ENCODE measurements around the gene ECE1.
A peak's percentile ranks its signal among the peaks of the same experiment; 100 is the strongest.

ECE1 gene

DNA sequence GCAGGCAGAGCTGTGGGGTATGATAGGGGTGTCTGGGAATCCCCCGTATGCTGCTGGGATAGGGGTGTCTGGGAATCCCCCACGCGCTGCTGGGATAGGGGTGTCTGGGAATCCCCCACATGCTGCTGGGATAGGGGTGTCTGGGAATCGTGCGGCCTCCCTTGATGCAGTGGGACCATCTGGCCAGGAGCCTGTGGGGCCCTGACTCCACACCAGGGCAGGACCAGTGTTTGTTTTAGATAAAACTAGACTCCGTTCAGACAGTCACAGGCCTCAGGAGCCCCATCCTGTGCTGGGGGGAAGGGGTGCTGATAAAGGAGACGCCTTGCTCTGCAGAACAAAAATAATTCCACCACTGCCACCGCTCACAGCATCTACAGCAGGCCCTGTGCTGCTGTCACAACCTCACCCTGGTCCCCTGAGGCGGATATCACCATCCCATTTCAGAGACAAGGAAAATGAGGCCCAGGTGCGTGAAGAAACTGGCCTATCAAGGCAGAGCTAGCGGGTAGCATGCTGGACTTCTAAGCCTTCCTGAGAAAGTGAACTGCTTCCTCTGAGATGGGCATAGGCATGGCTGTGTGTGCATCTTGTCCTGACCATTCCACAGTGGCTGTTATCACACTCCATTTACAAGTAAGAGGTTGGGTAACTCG, 24.0 kb downstream of the ECE1 start:
- no peak for DNase-seq

DNA sequence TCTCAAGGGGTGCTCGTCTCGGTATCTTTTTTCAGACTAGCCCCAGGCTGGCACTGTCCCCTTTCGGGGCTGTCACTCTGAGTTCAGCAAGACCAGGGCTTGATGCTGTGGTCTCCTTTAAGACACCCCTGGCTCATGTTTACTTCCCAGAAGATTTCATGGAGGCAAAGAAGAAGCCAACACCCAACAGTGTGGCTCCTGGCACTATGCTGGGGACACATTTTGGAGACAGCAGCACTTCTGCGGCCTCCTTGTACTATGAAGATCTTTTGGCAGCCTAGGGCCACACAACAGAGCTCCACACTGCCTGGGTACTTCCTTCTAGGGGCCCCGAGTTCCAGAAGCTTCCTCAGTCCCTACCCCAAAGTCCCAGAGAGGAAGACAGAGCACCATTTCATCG, 24.6 kb downstream of the ECE1 start:
- DNase-seq = no peak

DNA sequence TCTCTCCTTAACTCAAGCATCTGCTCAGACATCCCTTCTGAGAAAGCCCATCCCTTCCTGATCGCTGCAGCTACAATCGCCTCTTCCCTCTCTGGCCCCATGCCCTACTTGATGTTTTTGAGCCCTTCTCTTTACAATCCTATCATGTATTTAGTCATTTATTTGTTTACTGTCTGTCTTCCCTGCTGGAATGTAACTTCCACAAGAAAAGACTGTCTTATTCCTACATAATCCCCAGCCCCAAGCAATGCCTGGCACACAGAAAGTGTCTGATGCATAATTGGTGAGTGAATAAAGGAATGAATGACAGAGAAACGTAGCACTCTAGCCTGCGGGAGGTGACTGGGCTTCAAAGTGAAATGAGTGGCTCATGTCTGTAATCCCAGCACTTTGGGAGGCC, 25.4 kb downstream of the ECE1 start:
- DNase-seq = no peak

DNA sequence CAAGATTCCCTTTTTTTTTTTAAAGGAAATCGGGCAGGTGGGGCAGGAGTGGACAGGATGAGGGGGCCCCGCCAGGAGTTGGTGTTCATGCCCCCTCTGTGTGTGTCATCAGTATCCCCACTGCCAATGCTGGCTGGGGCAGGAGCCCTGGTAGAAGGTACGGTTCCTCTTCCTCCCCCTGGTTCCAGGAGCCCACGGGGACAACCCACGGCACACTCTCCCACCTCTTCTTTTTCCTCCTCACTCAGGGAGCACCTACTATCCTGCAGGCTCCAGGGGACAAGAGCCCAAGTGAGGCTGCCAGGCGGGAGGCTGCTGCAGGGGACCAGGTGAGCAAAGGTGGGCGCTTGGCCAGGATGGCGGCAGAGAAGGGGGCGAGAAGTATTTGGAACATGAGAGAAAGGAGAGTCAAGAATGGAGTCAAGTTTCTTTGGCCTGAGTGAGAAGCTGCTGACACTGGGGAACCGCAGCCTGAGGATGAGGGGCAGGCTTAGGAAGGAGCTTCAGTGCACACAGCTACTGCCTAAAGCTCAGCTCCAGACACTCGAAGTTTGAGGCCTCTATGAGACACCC, 26.5 kb downstream of the ECE1 start:
- no peak for DNase-seq

DNA sequence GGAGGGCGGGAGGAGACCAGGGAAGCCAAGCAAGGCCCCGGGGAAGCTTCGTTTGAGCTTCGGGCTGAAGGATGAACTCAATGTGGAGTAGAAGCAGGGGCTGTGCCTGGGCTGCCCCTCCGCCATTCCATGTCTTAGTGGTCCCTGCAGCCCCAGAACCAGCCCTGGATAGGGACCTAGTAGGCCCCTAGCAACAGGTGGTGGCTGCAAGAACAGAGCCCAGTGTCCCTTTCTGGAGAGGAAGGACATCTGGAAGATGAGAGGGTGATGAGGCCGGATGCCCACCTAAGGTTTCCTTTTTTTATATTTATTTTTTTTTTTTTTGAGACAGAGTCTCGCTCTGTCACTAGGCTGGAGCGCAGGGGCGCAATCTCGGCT, 27.2 kb downstream of the ECE1 start:
- no peak for DNase-seq

DNA sequence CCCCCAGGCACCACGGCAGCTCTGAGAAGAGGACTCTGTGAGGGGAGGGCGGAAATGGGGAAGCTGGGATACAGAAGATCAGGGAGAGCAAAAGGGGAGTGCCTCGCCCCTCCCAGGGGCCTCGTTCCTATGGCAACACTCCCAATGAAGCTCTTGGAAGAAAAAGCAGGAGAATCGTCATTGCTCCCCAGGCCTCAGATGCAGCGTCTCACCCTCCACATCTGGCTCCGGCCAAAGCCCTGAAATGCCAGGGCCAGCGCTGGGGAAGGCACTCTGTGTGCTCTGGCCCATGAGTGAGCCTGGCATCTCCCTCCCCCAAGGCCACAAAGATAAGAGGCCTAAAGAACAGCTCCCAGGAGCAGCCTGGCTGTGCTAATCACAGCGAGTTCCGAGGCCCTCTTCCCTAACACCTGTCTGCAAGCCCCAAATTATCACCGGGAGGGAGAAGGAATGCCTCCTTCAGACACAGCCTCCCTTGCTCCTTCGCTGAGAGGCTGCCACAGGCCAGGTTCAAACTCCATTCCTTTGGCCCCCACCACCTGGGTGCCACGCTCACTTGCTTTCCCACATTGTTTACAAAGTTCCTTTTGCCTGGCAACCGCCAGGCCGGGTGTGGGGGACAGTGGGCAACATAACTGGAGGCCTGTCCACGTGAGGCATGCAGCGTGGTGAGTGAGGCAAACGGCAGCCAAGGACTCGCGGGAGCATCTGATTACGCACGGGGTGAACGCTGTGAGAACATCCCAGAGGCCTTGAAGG, 27.8 kb downstream of the ECE1 start:
- DNase-seq = no peak

DNA sequence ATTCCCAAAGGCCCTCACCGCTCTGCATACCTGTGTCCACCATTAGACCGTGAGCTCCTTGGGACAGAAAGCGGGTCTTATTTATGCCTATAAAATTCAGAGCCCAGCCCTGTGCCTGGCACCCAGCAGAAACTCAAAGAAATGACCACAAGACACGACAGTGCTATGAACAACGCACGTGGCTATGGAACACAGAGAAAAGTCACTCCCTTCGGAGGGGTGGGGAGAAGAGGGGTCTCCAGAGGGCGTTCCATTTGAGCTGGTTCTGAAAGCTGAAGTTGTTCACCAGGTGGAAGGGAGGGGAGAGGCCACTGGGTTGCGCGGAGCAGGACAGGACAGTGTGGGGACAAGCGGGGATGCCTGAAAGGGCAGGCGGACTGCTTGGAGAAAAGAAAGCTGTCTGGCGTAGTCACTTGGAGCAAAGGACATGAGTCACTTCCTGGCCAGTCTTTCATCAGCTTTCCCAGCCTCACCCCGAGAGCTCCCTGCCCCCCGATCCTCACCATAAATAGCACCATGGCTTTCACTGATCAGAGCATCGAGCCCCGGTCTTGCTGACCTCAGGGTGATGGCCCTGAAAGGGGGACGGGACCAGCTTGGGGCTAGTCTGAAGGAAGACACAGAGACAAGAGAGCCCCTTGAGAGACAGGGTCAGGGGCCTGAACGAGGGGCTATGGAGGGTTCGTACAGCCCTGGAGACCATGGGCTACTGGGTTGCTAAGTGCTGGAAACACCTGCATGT, 28.5 kb downstream of the ECE1 start:
- no peak for DNase-seq

DNA sequence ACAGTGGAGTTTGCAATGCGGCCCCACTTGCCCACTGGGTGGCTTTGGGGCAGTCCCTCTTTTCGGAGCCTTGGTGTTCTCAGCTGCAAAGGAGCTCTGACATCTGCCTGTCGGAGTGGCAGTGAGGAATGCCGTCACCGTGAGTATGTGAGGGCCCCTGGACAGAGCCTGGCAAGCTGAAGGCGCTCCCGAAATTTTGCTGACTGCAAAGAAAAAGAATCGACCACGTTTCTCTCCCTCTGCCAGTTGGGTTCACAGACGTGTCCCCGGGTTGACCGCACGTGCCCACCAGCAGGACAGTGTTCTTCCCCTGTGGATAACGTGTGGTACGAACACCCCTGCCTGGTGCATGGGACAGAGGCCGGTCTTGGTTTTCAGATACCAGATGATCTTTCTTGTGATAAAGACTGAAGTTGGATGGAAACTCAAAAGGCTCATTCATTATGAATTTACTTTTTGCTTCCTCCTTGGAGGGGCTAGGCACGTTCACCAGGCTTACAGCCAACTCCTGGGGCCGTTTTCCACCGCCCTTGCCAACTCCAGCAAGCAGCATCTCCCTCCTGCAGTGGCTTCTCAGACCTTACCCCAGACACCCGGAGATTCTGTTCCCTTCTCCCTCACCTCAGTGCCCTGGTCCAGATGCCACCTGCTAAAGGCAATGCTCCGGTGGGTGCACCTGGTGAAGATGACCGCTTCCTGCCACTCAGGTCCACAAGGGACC, 29.7 kb downstream of the ECE1 start:
- DNase-seq = no peak

DNA sequence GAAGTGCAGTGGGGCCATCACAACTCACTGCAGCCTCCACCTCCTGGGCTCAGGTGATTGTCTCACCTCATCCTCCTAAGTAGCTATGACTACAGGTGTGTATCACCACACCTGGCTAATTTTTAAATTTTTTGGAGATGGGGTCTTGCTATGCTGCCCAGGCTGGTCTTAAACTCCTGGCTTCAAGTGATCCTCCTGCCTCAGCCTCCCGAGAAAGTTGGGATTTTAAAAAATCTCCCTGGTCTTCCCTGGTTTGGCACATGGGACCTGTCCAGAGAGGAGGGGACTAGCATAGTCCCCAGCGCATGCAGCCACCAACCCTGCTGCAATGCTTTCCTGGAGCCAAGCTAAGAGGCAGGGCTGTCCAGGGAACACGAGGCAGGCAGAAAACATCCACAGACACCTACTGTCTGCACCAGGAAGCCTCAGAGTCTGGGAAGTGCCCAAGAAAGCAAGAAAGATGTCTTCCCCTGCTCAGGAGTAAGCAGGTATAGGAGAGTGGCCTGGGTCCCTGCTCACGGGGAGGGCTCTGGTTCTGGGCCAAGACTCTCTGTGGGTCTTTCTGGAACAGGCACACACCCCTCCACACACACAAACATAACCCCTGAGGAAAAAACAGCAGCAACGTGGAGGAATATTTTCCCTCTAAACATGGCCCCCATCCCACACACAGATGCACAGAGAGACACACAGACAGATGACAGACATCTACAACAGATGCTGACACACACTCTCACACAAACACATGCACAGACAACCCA, 30.8 kb downstream of the ECE1 start:
- no peak for DNase-seq

DNA sequence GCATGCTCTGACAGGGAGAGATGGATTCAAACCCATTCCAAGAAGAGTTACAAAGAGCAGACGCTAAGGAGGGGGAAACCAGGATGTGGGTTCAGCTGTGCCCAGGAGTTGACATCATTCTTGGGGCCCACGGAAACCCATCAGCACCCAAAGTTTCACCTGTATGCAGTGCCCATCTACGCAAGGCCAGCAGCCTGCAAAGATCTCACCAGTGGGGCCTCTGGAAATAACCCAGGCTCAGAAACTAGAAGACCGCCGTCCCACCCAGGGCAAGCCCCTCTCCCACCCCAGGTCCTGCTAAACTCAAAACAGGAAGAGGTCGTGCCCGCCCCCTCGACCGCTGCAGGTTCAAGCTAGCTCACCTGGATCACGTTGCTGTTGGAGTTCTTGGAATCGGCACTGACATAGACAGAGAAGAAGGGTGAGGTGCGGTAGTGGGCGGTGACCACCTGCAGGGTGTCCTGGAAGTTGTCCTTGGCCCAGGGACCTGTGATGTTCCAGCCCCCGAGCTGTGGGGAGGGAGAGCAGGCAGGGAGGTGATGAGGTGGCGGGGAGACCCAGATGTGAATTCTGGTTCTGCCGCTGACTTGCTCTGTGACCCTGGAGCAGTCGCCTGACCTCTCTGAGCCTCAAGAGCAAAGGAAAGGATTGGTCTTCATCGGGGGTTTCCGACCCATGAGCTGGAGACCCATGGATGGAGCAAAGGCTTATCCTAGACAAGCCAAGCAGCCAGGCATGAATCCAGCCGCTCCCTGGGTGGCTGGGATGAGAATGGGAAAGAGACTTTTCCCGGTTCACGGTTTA, 31.7 kb downstream of the ECE1 start:
- no peak for DNase-seq

DNA sequence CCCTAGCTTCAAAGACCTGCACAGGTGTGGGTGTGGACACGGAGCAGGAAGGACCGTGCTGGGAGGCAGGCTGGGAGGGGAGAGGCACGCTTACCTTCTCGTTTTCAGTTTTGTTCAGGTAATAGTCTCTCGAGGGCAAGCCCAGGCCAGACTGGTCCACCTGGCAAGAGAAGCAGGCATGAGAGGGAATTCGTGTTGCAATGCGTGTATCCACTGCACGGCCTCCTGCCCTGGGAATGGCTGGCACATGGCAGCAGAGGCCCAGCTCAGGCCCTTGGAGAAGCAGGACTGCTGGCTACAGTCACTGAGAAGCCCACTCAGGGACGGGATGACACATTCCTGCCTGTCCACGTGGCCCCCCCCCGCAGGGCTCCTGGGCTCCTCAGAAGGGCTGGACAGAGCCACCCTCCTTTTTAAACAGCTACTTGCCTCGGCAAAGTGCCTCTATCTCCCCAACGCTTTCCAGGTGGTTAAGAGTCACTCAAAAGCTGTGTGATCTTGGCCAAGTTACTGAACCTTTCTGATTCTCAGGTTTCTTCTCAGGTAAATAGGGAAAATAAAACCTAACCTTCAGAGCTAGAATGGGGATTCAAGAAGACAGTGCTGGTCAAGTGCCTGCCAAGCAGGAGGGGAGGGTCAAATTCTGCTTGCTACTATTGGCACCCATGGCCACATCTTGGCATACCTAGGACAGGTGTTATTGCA, 32.7 kb downstream of the ECE1 start:
- no peak for DNase-seq

DNA sequence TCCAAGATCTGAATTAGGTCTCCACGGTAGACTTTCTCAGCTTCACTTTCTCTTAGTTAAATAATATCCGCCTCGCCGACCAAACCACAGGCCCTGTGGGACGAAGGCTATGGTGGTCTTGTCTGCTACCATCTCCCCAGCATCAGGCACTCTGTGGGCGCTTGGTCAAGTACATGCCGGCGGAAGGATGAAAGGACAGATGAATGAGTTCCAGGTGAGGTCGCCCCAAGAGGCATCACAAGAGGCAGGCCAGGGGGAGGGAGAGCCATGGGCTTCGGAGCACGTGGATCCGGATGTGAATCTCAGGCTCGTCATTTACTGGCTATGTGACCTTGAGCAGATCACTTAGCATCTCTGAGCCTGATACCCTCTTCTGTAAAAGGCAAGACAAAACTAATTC, 33.5 kb downstream of the ECE1 start:
- DNase-seq = no peak

DNA sequence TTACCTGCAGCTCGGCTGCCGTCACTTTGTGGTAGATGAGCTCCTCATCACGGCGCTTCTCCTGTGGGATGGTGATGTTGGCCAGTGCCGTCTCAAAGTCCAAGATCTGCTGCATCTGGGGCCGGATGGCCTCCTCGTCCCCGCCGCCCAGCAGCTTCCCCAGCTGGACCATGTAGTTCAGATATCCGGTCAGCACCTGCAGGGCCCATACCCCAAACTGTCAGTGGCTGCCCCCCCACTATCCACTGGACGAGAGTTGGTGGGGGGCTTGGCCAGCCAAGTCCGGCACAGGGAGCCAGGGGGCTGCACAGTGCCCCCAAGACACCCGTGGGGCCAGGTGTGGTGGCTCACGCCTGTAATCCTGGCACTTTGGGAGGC, 34.3 kb downstream of the ECE1 start:
- DNase-seq = no peak

DNA sequence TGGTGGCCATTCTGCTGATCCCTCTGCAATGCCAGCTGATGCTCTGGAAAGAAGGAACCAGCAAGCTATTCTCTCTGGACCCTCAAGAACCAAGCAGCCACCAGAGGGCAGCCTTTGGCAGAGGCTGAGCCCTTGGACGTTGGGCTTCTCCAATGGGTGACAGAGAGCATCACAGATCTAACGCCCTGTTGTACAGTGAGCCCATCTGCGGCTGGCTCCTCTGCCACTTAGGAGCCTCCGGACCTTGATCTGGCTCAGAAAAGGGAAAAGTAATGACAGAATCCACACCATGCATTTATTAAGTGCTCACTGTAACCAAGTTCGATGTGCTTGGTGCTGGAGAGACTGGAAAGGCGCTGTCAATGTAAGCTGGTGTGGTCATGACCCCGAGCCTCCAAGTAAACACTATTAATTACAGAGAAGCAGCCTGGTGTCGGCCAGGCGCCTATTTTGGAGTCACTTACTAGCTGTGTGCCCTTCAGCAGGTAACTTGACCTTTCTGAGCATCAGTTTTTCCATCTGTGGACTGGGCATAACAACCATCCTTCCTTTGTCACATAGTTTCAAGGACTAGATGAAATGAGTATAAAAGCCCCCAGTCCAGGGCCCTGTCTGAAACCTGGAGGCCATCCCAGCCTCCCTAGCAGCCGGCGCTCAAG, 34.9 kb downstream of the ECE1 start:
- peak; percentile 82 for DNase-seq

DNA sequence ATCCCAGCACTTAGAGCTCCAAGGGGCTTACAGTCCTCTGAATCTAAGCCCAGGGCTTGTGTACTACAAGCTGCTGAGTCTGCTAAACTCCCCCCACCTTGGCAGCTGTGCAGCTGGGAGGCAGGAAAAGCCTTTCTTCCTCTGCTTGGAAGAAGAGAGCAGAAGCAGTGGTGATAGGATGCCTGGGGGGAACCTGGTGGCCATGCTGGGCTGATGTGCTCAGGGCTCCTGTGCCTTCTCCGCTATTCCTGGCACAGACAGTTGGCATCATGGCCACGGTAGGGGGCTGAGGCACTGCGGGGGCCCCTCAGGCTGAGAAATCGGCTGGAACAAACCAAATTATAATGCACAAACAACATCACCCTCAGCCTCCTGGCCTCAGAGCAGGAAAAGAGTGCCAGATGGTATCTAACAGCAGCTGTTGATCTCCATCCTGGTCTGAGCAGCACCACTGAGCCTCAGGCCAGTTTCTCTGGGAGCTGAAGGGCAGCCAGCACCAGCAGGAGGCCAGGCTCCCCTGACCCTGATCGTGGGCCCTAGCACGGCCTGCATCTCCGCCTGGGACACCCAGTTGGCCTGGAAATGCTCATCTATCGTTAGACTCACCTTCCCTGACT, 35.8 kb downstream of the ECE1 start:
- DNase-seq = no peak

DNA sequence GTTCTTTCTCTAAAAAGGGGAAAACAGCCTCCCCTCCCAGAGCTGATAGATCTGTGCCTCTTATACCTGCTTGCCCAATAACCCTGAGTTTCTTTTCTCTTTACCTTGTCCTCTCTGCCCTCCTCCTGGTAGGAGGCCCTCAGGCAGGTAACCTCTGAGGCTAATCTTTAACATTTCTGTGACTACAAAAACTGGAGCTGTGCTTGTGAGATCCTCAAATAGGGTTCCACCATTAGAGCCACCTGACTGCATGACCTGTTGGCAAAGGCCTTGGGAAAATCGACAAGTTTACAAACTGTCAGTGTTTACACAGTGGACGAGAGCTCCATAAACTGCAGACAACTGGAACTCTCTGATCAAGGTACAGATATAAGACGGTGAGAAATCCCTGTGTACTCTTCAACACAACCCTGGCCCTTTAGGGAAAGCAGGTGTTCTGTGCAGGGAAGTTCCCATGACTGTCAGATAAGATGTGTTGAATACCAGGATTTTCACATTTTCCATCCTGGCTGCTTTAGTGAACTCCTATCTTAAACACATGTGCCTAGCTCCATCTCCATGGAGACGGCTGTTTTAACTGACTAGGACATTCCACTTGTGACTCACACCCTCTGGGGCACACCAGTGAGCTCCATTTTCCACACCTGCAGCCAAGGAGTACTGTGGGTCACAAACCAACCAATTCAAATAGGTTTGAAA, 38.3 kb downstream of the ECE1 start:
- DNase-seq = peak; percentile 73

DNA sequence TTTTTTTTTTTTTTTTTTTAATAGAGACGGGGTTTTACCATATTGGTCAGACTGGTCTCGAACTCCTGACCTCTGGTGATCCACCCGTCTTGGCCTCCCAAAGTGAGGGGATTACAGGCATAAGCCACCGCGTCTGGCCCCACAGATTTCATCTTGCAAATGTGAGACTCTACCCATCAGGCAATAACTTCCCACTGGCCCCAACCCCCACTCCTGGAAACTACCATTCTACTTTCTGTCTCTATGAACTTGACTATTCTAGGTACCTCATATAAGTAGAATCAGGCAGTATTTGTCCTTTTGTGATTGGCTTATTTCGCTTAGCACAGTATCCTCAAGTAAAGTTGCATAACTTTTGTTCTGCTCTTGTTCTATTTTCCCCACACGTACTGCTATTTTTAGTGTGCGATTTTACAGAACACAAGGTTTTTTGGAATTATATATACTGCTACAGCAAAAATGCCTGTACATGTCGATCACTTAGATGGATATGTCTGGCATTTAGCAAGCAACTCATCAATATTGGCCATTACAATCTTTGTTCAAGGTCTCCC, 40.2 kb downstream of the ECE1 start:
- DNase-seq = no peak

DNA sequence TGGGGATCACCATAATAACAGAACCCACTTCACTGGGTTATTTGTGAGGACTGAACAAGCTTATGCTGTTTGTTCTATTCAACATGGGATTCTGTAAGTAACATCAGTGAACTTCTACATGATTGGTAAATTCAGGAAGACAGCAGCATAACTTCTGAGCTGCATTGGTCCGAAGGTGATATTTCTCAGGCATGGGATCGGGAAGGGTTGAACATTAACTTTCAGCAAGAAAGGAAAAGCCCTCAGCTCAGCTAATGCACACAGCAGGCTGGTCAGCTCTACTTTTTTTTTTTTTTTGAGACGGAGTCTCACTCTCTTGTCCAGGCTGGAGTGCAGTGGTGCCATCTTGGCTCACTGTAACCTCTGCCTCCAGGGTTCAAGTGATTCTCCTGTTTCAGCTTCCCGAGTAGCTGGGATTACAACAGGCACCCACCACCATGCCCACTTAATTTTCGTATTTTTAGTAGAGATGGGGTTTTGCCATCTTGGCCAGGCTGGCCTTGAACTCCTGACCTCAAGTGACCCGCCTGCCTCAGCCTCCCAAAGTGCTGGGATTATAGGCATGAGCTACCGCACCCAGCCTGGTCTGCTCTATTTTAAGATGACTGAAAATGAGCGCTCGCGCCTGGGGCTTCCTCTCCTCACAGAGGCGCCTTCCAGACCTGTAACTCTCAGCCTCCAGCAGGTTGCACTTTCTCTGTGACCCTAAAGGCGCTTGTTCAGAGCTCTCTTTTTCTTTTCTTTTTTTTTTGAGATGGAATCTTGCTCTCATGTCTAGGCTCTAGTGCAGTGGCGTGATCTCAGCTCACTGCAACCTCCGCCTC, 42.2 kb downstream of the ECE1 start:
- DNase-seq = no peak

All from DMS153 (cell line).